Duodenal mucosa (tissue), 2 donors: ENCODE data around the gene GSTA2.
"Not testable (repeated sequence)": the region's sequence is repeated elsewhere in the genome, so short reads cannot be mapped to it uniquely, and the experiment has no call there.

ENCODE experiments used
- H3K27ac ChIP-seq: one replicate; pipeline ENCODE4 v1.7.0; 2013; ENCODE audit warnings: low read depth, low read length
- H3K27me3 ChIP-seq, 2 donors: one replicate each; pipeline ENCODE4 v1.7.0; 2013; ENCODE audit warnings: low read length in 2 of 2, control low read depth in 1 of 2; ENCODE audit not compliant: insufficient read depth in 2 of 2, control insufficient read depth in 1 of 2
- H3K36me3 ChIP-seq, 2 donors: one replicate each; pipeline ENCODE4 v1.7.0; 2013; ENCODE audit warnings: low read length in 2 of 2, control low read depth in 1 of 2; ENCODE audit not compliant: insufficient read depth in 2 of 2, control insufficient read depth in 1 of 2
- H3K4me1 ChIP-seq, 2 donors: one replicate each; pipeline ENCODE4 v1.7.0; 2013; ENCODE audit warnings: low read length in 2 of 2, control low read depth in 1 of 2; ENCODE audit not compliant: insufficient read depth in 2 of 2, control insufficient read depth in 1 of 2
- H3K4me3 ChIP-seq, 2 donors: one replicate each; pipeline ENCODE4 v1.7.0; 2013; ENCODE audit warnings: low read length in 2 of 2, low read depth in 1 of 2
- H3K9ac ChIP-seq, 2 donors: one replicate each; pipeline ENCODE4 v1.7.0; 2013; ENCODE audit warnings: low read length in 2 of 2, low read depth in 1 of 2
- H3K9me3 ChIP-seq, 2 donors: one replicate each; pipeline ENCODE4 v1.7.0; 2013; ENCODE audit warnings: low read length in 2 of 2, control low read depth in 1 of 2; ENCODE audit not compliant: control insufficient read depth in 1 of 2

GSTA2 gene

DNA sequence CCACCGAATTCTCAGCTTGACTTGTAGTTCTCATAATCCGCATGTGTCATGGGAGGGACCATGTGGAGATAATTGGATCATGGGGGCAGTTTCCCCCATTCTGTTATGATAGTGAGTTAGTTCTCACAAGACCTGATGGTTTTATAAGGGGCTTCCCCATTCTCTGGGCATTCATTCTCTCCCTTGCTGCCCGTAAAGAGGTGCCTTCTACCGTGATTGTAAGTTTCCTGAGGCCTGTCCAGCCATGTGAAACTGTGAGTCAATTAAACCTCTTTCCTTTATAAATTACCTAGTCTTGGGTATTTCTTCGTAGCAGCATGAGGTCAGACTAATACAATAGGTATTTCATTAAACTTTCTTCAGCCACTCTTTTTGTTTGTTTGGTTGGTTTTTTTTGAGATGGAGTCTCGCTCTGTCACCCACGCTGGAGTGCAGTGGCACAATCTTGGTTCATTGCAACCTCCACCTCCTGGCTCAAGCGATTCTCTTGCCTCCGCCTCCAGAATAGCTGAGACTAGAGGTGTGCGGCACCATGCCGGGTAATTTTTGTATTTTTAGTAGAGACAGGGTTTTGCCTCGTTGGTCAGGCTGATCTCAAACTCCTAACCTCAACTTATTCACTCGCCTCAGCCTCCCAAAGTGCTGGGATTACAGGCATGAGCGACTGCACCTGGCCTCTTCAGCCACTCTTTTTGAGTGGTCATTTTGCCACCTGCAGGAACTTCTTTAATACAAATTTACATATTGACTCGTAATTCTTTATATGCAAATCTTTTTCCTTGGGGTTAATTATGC lies 36.3 kb downstream of the GSTA2 start:
- no peaks in the 10 kb centered on the region for H3K27me3 ChIP-seq
- peaks cover 18 to 25% of the 10 kb centered on the region in 2 donors for H3K4me1 ChIP-seq
- no peak overlapping the region for H3K9ac ChIP-seq
- no peak overlapping the region for H3K4me3 ChIP-seq
- H3K9me3 ChIP-seq = no peaks in the 10 kb centered on the region
- no peak overlapping the region for H3K27ac ChIP-seq
- H3K36me3 ChIP-seq = no peaks in the 10 kb centered on the region

DNA sequence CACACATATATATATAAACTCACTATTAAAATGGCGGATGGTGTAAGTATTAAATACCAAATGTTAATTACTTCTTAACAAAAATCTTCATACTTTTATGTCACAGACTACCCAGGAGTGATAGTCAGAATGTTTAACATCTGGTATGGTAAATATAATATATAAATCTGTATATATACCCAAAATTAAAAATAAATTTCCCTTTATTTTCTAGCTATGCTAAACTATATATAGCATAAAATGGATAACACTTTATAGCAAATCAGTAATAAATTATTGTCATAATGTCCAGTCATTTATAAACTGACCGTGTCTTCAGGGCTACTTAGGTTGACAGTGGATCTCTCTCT lies 37.1 kb downstream of the GSTA2 start:
- Histone ChIP-seq H3K4me1 (peaks cover 18 to 25% of the 10 kb centered on the region in 2 donors), H3K36me3 (no peaks in the 10 kb centered on the region), H3K27me3 (no peaks in the 10 kb centered on the region), H3K9ac (no peak overlapping the region), H3K4me3 (no peak overlapping the region), H3K27ac (no peak overlapping the region), H3K9me3 (no peaks in the 10 kb centered on the region)

DNA sequence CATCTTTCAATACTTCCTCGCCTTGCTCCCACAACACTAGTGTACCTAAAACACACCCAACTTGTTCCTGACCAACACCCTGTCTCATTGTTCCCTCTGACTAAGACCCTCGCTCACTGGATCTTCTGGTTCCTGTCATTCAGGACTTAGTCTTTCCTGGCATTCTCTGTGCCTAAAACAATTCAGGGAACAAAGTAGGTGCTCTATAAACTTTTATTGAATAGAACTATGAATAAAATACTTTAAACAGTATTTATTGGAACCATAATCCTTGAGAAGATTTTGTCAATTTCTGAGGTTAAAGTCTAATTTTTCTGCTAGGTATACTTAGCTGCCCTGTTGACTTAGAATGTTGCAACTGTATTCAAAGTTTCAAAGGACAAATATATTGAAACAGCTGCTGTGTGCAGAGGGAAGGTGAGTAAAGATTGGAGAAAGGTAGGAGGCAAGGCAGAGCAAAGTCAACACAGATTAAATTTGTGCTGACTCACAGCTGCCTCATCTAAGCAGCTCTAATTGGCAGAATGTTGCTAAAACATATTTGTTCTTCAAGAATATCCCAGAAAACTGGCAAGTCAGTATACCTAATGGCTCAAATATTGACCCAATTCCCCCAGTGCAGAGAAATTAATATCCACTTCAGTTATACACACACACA lies 37.6 kb downstream of the GSTA2 start:
- H3K9me3 ChIP-seq = no peaks in the 10 kb centered on the region
- H3K4me1 ChIP-seq = peaks cover 18 to 25% of the 10 kb centered on the region in 2 donors
- H3K27me3 ChIP-seq = no peaks in the 10 kb centered on the region
- H3K4me3 ChIP-seq = no peak overlapping the region
- H3K36me3 ChIP-seq = no peaks in the 10 kb centered on the region
- no peak overlapping the region for H3K9ac ChIP-seq
- peak overlapping the region; percentile 43 for H3K27ac ChIP-seq

DNA sequence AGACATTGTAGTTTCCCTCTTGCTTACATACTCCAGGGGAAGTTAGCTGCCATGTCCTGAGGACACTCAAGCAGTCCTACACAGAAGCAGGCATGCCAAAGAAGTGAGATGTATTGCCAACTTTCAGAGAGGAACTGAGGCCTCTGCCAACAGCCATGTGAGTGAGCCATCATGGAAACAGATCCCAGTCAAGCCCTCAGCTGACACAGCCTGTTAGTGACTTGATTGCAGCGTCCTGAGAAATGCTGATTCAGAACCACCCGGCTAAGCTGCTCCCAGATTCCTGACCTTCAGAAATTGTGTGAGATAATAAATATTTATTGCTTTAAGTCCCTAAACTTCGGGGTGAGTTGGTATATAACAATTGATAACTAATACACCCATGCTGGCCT lies 38.1 kb downstream of the GSTA2 start:
- peaks cover 18 to 25% of the 10 kb centered on the region in 2 donors for H3K4me1 ChIP-seq
- no peak overlapping the region for H3K9ac ChIP-seq
- H3K27ac ChIP-seq = peak overlapping the region; percentile 67
- H3K9me3 ChIP-seq = no peaks in the 10 kb centered on the region
- H3K36me3 ChIP-seq = no peaks in the 10 kb centered on the region
- H3K4me3 ChIP-seq = peak overlapping the region in 1 of 2 donors; percentile 16
- no peaks in the 10 kb centered on the region for H3K27me3 ChIP-seq

DNA sequence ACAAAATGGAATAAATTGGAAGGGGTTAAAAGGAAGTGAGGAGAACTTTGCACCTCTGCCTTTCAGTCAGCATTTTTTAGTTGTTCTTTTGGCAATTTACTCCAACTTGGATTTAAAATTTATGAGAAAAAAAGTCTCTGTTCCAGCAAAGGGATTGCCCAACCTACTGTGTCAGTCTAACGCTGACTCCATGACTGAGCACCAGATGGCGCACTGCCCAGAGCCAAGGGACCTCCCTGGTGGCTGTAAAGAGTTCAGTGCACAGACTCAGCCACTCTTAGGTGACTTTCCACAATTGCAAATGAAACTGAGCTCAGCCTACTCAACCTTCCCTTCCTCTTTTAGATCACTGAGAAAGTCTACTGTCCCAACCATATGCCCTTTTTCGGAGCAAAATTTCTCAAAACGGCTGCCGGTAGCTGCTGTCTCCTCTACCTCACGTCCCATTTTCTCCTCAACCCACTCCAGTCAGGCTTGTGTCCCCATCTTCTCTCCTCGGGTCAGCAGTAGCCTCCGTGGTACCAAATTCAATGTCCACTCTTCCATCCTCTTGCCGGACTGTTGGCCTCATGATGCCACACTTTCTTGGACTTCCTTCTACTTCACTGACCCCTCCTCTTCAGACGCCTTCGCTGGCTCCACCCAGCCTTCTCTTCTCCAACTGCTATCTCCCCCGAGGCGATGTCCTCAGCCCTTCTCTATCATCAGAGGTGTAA lies 38.7 kb downstream of the GSTA2 start:
- Histone ChIP-seq H3K27me3 (no peaks in the 10 kb centered on the region), H3K27ac (peak overlapping the region; percentile 67), H3K9ac (no peak overlapping the region), H3K9me3 (no peaks in the 10 kb centered on the region), H3K4me1 (peaks cover 18 to 20% of the 10 kb centered on the region in 2 donors), H3K36me3 (no peaks in the 10 kb centered on the region), H3K4me3 (peak overlapping the region in 1 of 2 donors; percentile 16)

DNA sequence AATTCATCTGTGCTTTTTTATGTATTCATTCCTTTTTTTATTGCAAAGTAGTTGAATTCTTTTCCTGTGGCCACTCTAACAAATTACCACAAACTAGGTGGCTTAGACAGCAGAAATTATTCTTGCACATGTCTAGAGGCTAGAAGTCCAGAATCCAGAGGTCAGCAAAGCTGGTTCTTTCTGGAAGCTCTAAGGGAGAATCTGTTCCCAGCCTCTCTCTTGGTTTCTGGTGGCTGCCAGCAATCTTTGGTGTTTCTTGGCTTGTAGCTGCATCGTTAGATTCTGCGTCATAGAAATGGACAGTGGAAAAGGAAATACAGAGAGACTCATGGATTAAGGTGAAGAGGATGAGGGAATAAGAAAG lies 39.3 kb downstream of the GSTA2 start:
- Histone ChIP-seq H3K9me3 (no peaks in the 10 kb centered on the region), H3K27me3 (no peaks in the 10 kb centered on the region), H3K4me1 (peaks cover 18 to 20% of the 10 kb centered on the region in 2 donors), H3K4me3 (no peak overlapping the region), H3K9ac (no peak overlapping the region), H3K27ac (no peak overlapping the region), H3K36me3 (no peaks in the 10 kb centered on the region)

DNA sequence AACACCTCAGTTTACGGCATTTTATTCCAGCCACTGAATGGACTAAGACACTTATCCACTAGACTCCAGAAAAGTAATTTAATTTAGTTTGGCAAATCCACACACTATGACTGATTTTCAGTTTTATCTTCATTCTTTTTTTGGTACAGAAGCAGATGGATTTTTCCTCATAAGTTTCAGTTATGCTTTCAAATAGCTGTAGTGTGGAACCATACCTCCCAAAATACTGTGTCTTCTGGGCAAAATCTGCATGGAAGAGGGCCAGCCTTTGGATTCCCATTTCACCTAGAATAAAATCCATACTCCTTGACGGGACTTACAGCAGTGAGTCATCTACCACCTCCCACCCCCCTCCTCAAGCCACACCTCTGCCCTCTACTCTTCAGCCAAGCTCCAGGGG lies 43.0 kb downstream of the GSTA2 start:
- H3K9ac ChIP-seq = no peak overlapping the region
- peaks cover 10 to 13% of the 10 kb centered on the region in 2 donors for H3K4me1 ChIP-seq
- H3K9me3 ChIP-seq = no peaks in the 10 kb centered on the region
- H3K27me3 ChIP-seq = no peaks in the 10 kb centered on the region
- H3K36me3 ChIP-seq = no peaks in the 10 kb centered on the region
- no peak overlapping the region for H3K27ac ChIP-seq
- no peak overlapping the region for H3K4me3 ChIP-seq

DNA sequence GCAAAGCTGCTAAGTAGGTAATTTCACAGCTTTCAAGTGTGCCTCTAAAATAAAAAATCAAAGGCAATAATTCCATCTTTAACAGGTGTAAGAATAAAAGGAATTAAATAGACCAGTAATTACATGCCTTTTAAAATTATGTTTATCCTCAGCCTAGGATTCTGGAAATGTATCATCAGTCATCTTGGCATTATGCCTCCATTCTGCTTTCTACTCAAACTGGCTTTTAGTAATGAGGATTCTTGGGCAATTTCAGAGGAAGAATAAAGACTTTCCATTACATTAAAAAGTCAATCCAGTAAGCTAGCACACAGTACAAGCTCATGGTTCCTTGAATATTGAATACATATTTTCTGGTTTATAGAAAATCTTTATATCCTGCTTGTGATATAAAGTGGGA lies 44.7 kb downstream of the GSTA2 start:
- Histone ChIP-seq H3K9me3 (no peaks in the 10 kb centered on the region), H3K36me3 (no peaks in the 10 kb centered on the region), H3K4me3 (no peak overlapping the region), H3K27me3 (no peaks in the 10 kb centered on the region), H3K9ac (no peak overlapping the region), H3K27ac (no peak overlapping the region), H3K4me1 (no peaks in the 10 kb centered on the region)

DNA sequence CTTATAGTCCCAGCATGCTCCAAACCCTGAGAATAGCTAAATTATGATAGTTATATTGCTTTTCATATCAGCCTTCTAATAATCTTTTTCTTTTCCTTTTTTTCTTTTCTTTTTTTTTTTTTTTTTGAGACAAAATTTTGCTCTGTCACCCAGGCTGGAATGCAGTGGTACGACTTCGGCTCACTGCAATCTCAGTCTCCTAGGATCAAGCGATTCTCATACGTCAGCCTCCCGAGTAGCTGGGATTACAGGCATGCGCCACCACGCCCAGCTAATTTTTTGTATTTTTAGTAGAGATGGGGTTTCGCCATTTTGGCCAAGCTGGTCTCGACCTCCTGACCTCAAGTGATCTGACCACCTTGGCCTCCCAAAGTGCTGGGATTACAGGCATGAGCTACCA lies 48.5 kb downstream of the GSTA2 start:
- not testable (repeated sequence) for H3K27ac ChIP-seq, H3K36me3 ChIP-seq, H3K4me3 ChIP-seq, H3K9me3 ChIP-seq, H3K9ac ChIP-seq, H3K4me1 ChIP-seq, H3K27me3 ChIP-seq

DNA sequence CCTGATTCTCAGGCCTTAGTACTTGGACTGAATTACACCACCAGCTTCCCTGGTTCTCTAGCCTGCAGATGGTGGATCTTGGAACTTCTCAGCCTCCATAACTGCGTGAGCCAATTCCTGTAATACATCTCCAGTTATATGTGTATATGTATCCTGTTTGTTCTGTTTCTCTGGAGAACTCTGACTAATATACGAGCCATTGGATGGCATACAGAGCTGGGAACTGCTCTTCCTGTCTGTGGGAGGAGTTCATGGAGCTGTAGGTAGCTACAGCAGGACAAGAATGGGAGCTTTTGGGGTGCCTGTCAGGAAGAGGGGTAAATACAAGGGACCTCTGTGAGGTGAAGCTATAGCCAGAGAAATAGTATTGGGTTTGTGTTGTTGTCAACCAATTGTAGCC lies 51.1 kb downstream of the GSTA2 start:
- Histone ChIP-seq H3K36me3 (no peaks in the 10 kb centered on the region), H3K4me1 (peaks cover 4% of the 10 kb centered on the region in 2 donors), H3K27me3 (no peaks in the 10 kb centered on the region), H3K27ac (no peak overlapping the region), H3K4me3 (no peak overlapping the region), H3K9ac (no peak overlapping the region), H3K9me3 (peaks cover 0 to 2% of the 10 kb centered on the region in 2 donors)
